NCI-H69 (cell line): Measurements from ENCODE around the gene PCSK5.
"Not testable (repeated sequence)": the region's sequence is repeated elsewhere in the genome, so short reads cannot be mapped to it uniquely, and the experiment has no call there.

Experiments used
- DNase-seq: peaks from one replicate; lab custom pipeline; 2025; lab: John Stamatoyannopoulos, UW

Gene PCSK5

GRCh38 chr9:75890472-75891276 is at the start of gene PCSK5:
TSS of gene PCSK5 (plus strand) at chr9:75890673. CDS start at chr9:75891182, 509 bp downstream.
- peak; percentile 89 for DNase-seq

- DNase-seq, result no peak
Observed at GRCh38 chr9:75844321-75844720, 46.2 kb upstream of the PCSK5 start.

- DNase-seq, result no peak
Observed at GRCh38 chr9:75845806-75846205, 44.7 kb upstream of the PCSK5 start.

- no peak for DNase-seq
Observed at GRCh38 chr9:75847085-75847484, 43.4 kb upstream of the PCSK5 start.

GRCh38 chr9:75850459-75851200 is 39.8 kb upstream of the PCSK5 start:
- no peak for DNase-seq

GRCh38 chr9:75851917-75852316 is 38.6 kb upstream of the PCSK5 start:
- DNase-seq, result no peak

- DNase-seq, result no peak
Observed at GRCh38 chr9:75852746-75853145, 37.7 kb upstream of the PCSK5 start.

GRCh38 chr9:75855509-75855908 is 35.0 kb upstream of the PCSK5 start:
- peak; percentile 29 for DNase-seq

GRCh38 chr9:75858497-75859092 is 31.9 kb upstream of the PCSK5 start:
- DNase-seq, result no peak

- DNase-seq, result no peak
Observed at GRCh38 chr9:75864266-75864665, 26.2 kb upstream of the PCSK5 start.

- peak; percentile 53 for DNase-seq
Observed at GRCh38 chr9:75866273-75866871, 24.1 kb upstream of the PCSK5 start.

GRCh38 chr9:75868526-75868925 is 21.9 kb upstream of the PCSK5 start:
- not testable (repeated sequence) for DNase-seq

GRCh38 chr9:75869236-75869635 is 21.2 kb upstream of the PCSK5 start:
- no peak for DNase-seq

GRCh38 chr9:75870450-75870849 is 20.0 kb upstream of the PCSK5 start:
- no peak for DNase-seq

- DNase-seq, result no peak
Observed at GRCh38 chr9:75871624-75872023, 18.8 kb upstream of the PCSK5 start.

- no peak for DNase-seq
Observed at GRCh38 chr9:75873712-75874111, 16.8 kb upstream of the PCSK5 start.

GRCh38 chr9:75876999-75877640 is 13.4 kb upstream of the PCSK5 start:
- no peak for DNase-seq

- DNase-seq, result no peak
Observed at GRCh38 chr9:75878488-75878860, 12.0 kb upstream of the PCSK5 start.

GRCh38 chr9:75880618-75881017 is 9.9 kb upstream of the PCSK5 start:
- DNase-seq, result no peak

GRCh38 chr9:75881761-75882160 is 8.7 kb upstream of the PCSK5 start:
- no peak for DNase-seq

GRCh38 chr9:75885652-75886051 is 4.8 kb upstream of the PCSK5 start:
- no peak for DNase-seq

GRCh38 chr9:75889577-75889976 is 896 bp upstream of the PCSK5 start:
- DNase-seq, result peak; percentile 34
